ENCODE results near the gene ATRX.
"Not testable (repeated sequence)": the region's sequence is repeated elsewhere in the genome, so short reads cannot be mapped to it uniquely, and the experiment has no call there.

Gene ATRX

GRCh38 chrX:77726095-77726494 lies 59.9 kb downstream of the ATRX start:
- DNase-seq: not testable (repeated sequence)

- DNase-seq: no peak
Observed at GRCh38 chrX:77723681-77724080, 62.3 kb downstream of the ATRX start.

- no peak for DNase-seq
Observed at GRCh38 chrX:77719388-77719787, 66.6 kb downstream of the ATRX start.

GRCh38 chrX:77704881-77705280 lies 81.1 kb downstream of the ATRX start:
- DNase-seq: no peak

GRCh38 chrX:77698242-77698641 lies 87.8 kb downstream of the ATRX start:
- DNase-seq: no peak

- no peak for DNase-seq
Observed at GRCh38 chrX:77694491-77694890, 91.5 kb downstream of the ATRX start.

GRCh38 chrX:77693594-77693993 lies 92.4 kb downstream of the ATRX start:
- DNase-seq: no peak

GRCh38 chrX:77691916-77692315 lies 94.1 kb downstream of the ATRX start:
- no peak for DNase-seq

- no peak for DNase-seq
Observed at GRCh38 chrX:77689376-77689775, 96.6 kb downstream of the ATRX start.

- not testable (repeated sequence) for DNase-seq
Observed at GRCh38 chrX:77685683-77686082, 100.3 kb downstream of the ATRX start.

- DNase-seq: no peak
Observed at GRCh38 chrX:77679144-77679543, 106.9 kb downstream of the ATRX start.

- DNase-seq: no peak
Observed at GRCh38 chrX:77675986-77676385, 110.0 kb downstream of the ATRX start.

GRCh38 chrX:77668391-77669237 lies 117.4 kb downstream of the ATRX start:
- DNase-seq: no peak

GRCh38 chrX:77658886-77659285 lies 127.1 kb downstream of the ATRX start:
- DNase-seq: no peak

- DNase-seq: no peak
Observed at GRCh38 chrX:77652095-77652494, 133.9 kb downstream of the ATRX start.

- DNase-seq: no peak
Observed at GRCh38 chrX:77640702-77641101, 145.3 kb downstream of the ATRX start.

- DNase-seq: no peak
Observed at GRCh38 chrX:77639820-77640219, 146.2 kb downstream of the ATRX start.

- DNase-seq: no peak
Observed at GRCh38 chrX:77638397-77638796, 147.6 kb downstream of the ATRX start.

- DNase-seq: no peak
Observed at GRCh38 chrX:77635373-77635772, 150.6 kb downstream of the ATRX start.

GRCh38 chrX:77628294-77629025 lies 157.6 kb downstream of the ATRX start:
- no peak for DNase-seq

- DNase-seq: no peak
Observed at GRCh38 chrX:77622672-77623071, 163.3 kb downstream of the ATRX start.

GRCh38 chrX:77622233-77622632 lies 163.8 kb downstream of the ATRX start:
- DNase-seq: no peak

- not testable (repeated sequence) for DNase-seq
Observed at GRCh38 chrX:77621453-77621852, 164.6 kb downstream of the ATRX start.

- DNase-seq: no peak
Observed at GRCh38 chrX:77617206-77617605, 168.8 kb downstream of the ATRX start.

All from NCI-H1417 treated with DMSO at 0.1 percent for 48 hours (cell line).